NCI-H2171 treated with DMSO at 0.1 percent for 48 hours (cell line): ENCODE measurements around the gene WDR27.
"Not testable (repeated sequence)": the region's sequence is repeated elsewhere in the genome, so short reads cannot be mapped to it uniquely, and the experiment has no call there.

Source experiments
- DNase-seq: peaks from one replicate; lab custom pipeline; 2025; lab: John Stamatoyannopoulos, UW

WDR27 gene

DNA sequence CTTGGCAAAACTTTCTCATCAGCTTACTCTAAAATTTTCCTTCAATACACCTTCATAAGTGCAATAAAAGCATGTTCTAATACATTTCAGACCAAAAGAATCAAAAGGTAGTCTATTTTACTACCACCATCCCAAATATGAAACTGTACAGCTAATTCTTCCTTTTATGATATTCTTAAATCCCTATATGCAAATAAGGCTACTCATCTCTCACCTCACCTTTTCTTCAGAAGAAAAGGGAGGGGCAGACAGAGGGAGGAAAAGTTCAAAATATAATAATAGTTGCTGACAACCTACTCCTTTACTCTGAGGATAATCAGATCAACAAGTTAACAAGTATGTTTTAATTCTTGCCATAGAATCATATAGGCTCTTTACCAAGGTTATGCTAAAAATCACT, 7.5 kb upstream of the WDR27 start:
- no peak for DNase-seq

DNA sequence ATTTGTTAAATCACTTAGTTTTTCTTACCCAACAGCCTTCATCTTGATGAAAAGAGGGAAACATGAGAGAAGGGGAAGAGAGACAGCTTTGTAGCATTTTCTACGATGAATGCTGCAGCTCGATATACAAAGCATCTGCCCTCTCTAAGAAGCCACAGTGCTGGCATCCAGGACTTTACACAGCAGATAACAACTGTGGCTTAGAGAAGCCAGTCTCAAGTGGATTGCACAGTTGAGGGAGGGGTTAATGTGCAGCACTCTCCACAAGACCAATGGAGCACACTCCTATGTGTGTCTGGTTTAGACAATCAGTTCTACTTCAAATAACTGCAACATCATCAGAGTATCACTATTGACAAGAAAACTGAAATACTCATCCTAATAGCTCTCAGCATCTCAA, 5.9 kb upstream of the WDR27 start:
- no peak for DNase-seq

DNA sequence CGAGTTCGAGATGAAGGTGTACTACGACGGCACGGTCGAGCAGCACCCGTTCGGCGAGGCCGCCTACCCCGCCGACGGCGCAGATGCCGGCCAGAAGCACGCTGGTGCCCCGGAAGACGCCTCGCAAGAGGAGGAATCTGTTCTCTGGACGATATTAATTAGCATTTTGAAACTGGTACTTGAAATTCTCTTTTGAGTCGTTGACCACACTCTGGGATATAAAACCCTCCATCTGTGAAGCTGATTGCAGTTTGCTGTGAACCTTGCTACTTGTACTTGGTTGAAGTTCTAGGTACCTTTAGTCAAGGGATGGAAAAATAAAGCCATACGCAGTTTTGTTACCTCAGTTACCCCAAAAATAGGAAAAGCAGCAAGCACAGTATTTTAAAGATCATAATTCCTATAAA, 1.0 kb upstream of the WDR27 start:
- no peak for DNase-seq

DNA sequence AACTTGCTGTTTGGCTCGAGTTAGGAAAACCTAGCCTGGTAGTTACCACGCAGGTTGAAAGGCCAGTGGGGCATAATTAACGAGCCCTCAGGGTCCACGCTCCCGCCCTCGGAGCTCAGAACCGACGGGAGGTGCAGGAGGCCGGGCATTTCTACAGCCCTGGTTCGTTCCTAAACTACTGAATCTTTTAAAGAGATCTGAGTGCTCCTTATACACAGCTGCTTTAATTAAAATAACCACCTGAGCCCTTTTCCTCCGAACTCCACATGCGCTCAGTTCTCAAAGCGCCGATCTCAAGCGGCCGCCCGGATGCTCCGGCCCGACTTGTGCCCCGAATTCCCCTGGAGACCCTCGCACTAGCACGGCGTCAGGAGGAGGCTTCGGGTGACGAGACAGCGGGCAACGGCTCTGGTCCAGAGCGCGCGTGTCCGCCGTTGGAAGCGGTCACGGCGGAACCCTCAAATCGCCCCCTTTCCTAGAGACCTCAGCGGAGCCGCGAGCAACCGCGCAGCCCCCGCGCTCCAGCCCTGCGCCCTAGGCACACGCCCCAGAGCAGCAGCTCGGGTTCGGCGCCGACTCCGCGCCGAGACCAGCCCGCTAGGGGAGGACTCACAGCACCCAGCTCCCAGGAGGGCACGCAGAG, 397 bp downstream of the WDR27 start:
- peak; percentile 50 for DNase-seq

DNA sequence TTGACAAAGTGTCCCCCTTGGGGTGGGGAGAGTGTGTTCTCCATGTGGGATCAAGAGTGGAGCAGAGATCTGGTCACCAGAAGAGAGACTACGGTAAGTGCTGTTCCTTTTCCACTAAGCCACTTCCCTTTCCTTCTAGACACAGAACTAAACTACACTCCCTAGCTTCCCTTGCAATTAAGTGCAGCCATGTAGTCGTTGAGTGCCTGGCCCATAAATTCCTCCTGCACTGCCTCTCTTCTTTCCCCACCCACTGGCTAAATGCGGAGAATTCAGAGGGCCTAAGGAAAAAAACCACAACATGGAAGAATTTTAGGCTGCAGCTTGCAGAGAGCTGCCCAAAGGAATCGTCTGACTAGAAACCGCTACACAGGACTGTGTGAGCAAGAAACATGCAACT, 1.5 kb downstream of the WDR27 start:
- no peak for DNase-seq

DNA sequence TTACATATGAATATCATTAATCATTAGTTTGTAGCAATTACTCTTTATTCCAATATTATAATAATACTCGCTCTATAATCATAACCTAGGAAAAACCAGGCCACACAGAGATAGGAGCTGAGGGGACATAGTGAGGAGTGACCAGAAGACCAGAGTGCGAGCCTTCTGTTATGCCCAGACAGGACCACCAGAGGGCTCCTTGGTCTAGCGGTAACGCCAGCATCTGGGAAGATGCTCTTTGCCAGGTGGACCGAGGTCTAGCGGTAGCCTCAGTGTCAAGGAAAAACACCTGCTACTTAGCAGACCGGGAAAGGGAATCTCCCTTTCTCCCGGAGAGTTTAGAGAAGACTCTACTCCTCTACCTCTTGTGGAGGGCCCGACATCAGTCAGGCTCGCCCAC, 4.7 kb downstream of the WDR27 start:
- DNase-seq: not testable (repeated sequence)

DNA sequence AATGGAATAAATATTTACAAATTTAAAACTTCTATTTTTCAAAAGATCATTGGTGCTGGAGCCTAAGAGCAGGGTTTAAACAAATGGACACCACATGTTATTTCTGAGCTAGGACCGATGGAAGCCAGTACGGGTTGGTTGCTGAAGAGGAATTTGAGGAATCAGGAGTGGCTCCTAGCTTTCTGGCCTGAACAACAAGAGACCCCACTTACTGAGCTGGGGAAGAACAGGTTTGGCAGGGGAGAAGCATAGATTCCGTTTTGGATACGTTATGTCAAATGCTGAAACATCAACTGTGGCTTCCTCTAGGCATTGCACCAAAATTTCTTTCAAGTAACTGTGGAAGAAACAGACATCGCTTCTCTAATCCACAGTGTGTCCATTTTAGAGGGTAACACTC, 6.7 kb downstream of the WDR27 start:
- DNase-seq: no peak

DNA sequence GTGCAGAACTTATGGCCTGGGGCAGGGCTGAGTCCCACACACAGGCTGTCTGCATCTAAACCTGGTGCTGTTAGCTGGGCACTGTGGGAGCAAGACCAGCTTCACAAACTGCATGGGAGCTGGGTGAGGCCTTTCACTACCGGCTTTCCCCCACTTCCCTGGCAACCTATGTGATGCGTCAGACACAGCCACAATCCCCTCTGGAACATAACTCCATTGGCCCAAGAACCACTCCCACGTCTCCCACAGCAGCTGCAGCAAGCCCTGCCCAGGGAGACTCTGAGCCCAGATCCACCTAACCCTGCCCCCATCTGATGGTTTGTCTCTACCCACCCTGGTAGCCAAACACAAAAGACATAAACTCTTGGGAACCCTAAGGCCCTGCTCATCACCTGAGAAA, 9.3 kb downstream of the WDR27 start:
- DNase-seq: no peak

DNA sequence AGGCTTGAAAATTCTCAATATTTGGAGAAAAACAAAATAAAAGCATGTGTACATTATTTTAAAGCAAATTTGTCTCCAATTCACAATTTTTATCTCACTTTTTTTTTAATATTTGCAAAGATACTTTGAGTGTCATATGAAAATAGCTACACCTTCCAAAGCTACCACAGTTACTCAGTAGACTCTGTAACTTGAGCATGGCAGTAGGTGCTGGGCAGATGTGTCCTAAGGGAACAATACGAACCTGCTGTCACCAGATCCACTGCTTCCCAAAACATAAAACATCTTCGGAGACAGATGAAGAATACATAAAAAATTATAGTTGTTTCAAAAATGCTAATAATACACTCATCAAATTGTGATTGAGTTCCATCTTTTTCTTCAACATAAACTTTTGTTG, 10.6 kb downstream of the WDR27 start:
- DNase-seq: peak; percentile 30

DNA sequence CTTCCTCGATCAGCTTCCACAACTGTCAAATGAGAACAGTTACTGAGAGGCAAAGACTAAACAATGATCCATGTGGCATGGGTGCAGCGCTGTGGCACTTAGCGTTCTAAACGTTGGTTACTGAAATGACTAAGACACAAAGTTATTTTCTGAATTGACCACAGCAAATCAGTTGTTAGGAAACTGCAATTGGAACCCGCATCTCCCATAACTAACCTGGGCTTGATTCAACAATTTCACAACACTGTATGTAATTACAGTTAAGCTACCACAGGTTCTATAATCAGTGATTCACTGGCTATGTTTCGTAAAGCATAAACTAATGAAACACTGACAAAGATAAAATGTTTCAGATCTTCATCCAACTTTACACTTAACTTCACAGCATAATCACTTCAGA, 12.5 kb downstream of the WDR27 start:
- no peak for DNase-seq

DNA sequence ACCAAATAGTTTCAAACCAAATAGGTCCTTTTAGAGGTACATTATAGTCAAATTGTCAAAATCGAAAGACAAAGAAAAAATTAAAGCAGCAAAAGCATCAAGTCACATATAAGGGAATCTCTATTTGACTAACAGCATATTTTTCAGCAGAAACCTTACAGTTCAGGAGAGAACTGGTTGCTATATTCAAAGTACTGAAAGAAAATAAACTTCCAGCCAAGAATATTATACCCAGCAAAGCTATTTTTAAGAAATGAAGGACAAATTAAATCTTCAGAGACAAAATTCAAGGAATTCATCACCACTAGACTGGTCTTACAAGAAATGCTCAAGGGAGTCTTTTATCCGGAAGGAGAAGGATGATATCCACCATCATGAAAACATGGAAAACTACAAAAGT, 16.0 kb downstream of the WDR27 start:
- no peak for DNase-seq

DNA sequence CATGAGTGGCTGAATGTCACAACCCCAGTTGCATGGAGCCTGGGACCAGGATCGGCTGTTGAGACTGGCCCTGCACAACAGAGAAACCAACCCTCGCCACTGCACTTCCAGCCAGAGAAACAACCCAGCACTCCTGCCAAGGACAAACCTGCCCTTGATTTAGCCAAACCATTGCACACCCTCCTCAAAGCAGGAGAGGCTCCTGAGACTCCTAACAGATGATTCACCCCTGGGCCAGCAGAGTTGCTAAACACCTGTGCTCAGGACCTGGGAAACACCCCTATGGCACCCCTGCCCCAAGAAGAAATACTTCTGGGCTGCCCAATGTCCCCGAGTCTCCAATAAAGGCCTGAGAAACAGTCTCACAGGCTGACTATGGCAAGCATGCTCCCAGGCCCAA, 17.8 kb downstream of the WDR27 start:
- no peak for DNase-seq

DNA sequence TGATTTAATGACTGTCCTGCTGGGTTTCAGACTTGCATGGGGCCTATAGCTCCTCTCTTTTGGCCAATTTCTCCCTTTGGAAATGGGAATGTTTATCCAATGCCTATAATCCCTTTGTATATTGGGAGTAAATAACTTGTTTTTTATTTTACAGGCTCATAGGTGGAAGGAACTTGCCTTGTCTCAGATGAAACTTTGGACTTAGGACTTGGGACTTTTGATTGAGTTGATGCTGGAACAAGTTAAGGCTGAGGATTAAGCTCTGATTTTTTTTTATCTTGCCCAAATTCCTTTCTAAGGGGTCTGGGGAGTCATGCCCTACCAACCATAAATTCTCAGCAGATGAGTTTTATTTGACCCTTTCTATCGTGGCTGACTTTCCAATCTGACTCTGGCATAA, 23.5 kb downstream of the WDR27 start:
- no peak for DNase-seq

DNA sequence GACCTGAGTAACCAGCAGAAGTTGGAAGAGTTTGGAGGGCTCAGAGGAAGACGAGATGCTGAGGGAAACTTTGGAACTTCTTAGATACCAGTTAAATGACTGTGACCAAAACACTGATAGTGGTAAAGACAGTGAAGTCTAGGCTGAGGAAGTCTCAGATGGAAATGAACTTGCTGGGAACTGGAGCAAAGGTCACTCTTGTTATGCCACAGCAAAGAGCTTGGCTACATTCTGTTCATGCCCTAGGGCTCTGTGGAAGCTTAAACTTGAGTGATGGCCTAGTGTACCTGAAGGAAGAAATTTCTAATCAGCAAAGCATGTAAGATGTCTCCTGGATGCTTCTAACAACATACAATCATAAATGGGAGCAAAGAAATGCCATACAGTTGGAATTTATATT, 24.7 kb downstream of the WDR27 start:
- no peak for DNase-seq

DNA sequence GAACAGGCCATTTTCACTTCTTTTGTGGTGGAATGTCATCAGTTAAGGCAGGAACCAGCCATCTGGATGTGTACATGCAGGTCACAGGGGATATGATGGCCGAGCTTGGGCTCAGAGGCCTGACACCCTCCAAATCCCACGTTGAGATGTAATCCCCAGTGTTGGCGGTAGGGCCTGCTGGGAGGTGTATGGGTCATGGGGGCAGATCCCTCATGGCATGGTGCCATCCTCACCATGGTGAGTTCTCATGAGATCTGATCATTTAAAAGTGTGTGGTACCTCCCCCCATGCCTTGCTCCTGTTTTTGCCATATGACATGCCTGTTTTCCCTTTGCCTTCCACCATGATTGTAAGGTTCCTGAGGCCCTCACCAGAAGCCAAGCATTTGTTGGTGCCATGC, 26.8 kb downstream of the WDR27 start:
- no peak for DNase-seq

DNA sequence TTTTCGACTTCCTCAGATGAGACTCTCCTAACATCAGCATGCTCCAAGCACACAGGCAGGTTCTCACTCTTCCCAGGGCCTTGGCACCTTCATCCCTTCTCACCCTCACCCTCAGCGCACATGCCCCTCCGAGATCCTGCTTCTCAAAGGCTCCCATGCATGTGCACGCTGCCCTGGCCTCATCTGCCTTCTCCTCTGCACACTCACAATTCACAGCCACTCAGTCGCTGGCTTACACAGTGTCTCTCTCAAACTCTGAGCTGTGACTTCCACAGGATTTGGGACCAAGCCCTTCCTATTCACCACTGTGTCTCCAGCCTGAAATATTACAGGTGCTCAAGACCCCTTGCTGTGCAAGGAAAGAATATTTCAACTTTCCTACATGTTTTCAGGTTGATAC, 30.3 kb downstream of the WDR27 start:
- no peak for DNase-seq

DNA sequence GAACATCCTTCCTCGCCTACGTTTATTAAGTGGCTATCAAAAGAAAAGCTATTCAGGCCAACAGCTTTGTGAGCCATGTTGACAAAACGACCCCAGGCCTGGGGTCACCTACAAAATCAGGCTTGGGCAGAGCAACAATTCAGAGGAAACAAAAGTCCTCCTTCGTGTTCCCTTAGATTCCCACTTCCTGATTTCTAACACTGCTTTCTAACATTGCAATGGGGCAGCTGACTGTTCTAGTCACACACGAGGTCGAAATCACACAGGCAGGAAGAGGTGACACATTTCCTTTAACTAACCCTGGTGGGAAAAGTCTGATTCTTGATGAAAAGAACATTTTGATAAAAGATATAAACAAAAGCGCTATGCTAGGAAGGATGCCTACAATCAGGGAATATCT, 31.9 kb downstream of the WDR27 start:
- DNase-seq: no peak

DNA sequence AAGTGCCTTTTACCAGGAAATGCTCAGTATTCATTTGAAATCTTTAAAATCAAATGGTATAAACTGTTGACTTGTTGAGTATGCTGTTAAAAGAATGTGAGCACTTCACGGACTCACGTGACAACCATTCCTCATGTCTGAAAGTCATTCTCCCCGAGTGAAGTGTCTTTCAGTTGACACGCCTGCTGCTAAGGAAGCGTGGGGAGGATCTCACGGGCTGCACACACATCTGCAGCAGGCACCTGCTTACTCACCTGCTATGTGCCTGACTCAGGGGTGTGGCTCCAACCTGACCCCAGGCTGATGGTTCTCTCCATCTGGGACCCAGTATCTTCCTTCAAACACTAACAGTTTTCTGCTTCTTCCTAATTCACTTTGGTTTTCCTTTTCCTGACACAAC, 32.7 kb downstream of the WDR27 start:
- DNase-seq: peak; percentile 6

DNA sequence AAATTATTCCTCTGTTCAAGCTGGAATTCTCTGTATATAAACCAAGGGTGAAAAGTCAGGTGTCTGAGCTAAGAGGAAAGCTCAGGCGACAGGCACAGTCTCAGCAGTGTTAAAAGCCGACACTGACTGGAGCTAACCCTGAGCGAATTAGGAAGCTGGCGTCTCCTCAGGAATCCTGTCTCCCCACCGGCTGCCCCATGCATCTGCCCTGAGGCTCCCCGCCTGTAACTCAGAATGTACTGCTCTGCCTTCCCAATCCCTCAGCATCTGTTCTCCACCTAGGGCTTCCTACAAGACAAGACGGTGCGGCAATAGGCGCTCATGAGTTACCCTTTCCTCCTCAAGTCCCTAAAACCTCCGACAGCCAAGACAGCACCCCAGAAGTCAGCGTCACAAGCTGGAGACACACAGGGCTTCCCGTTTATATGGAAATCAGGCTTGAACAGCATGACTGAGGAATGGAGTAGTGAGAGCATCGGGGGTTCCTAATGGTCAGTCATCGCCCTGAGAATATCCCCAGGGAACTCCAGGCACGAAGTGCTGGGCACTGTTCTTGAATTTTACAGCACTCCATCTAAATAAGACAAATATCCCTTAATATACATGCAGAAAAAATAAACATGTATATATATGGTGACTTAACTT, 33.5 kb downstream of the WDR27 start:
- DNase-seq: no peak

DNA sequence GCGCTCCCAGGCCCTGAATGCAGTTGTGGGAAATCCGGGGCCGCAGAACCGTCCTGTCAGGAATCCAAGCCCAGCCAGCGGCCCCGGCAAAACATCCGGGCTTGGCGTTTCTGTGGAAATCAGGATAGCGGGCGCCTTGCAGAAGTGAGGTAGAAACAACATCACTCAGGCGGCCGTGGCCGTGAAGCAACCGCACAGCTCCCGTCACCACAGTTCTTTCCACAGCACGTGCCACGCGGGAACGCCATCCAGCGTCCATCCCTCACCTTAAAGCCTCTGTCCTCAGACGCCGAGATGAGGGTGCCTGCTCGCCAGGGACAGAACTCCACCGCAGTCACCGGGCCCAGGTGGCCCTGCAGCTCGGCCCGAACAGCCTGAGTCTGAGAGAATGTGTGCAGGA, 34.1 kb downstream of the WDR27 start:
- no peak for DNase-seq

DNA sequence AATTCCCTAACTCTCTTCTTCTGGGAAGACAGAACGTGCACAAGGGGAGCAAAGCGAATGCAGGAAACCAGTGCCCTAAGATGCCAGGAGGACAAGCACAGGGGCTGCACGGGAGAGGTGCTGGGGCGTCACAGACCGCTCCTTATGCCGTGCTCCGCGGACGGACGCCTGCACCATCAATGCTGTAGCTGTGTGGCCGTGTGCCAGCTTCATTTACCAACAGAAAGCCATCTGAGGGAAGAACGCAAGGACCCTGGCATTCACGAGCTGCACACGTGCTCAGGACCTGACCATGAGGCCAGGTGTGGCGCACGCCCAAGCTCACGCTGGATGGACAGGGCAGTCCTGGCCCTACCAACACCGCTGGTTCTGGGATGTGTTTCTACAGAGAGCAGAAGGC, 35.4 kb downstream of the WDR27 start:
- DNase-seq: no peak

DNA sequence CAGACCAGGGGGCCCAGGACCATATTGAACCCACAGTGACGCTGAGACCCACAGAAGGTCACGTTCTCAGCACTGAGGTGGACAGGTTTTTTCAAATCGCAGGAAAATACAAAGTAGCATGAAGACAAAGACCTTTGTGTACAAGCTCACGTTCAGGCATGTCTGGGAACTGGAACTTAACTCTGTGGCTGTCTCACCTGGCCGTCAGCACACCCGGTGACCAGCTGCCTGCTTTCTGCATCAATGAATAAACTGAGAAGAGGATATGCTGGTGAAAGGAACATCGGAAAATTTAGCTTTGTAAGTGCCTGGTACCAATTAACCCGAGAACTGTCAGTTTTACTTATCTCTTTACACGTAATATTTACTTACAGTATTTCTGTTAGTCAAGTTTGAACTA, 36.5 kb downstream of the WDR27 start:
- DNase-seq: peak; percentile 86

DNA sequence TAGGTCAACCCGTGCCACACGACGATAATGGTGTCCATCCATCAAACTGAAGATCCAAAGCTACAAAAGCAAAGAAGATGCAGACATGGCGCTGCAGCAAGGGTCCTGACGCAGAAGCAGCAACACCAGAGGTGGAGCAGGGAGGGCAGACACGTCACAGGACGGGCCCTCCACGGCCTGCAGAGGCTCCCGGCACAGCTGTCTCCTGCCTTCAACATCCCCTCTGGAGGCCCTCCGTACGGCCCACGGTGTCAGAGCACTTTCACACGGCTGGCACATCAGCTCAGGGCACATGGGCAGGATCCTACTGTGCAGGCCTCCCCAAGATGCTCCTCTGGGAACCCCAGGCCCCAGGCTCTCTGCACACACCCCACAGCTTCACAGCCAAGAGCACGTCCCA, 37.6 kb downstream of the WDR27 start:
- no peak for DNase-seq

DNA sequence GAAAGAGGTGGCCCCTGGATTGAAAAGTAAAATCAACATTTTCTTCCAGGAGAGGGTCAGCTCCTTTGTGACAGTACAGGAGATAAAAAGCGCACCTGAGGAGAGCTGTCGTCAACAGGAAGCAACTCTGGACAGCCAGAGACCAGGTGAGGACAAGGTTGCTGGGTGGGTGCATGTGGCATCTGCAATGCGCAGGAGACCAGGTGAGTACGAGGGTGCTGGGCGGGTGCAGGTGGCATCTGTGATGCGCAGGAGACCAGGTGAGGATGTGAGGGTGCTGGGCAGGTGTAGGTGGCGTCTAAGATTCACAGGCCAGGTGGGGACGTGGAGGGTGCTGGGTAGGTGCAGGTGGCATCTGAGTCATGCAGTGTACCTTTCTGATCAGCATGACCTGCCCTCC, 38.4 kb downstream of the WDR27 start:
- DNase-seq: no peak
